Ovary (tissue), 3 donors: ENCODE data around the gene SOX3.

Source experiments
- EP300 ChIP-seq: sonication (generic); formaldehyde crosslinking; IDR thresholded peaks from one replicate; pipeline ENCODE4 v1.6.1; 2017; ENCODE audit warnings: antibody characterized with exemption
- POLR2A ChIP-seq: fragments of 450-650 bp; IDR thresholded peaks from one replicate; pipeline ENCODE4 v1.6.1; 2017; ENCODE audit warnings: antibody characterized with exemption, mild to moderate bottlenecking, moderate library complexity
- TF ChIP-seq, protein P1 (sequence below), 3 donors: fragments of 450-650 bp in 2 of 3; fragments of 200-600 bp in 1 of 3; IDR thresholded peaks; one replicate each; pipeline versions ENCODE4 v1.5.1 to v1.8.0; 2016 to 2022; ENCODE audit warnings: antibody characterized with exemption in 3 of 3, mild to moderate bottlenecking in 1 of 3
- donor health status: DM: no; HTN: no; CAD: no.

DNA sequence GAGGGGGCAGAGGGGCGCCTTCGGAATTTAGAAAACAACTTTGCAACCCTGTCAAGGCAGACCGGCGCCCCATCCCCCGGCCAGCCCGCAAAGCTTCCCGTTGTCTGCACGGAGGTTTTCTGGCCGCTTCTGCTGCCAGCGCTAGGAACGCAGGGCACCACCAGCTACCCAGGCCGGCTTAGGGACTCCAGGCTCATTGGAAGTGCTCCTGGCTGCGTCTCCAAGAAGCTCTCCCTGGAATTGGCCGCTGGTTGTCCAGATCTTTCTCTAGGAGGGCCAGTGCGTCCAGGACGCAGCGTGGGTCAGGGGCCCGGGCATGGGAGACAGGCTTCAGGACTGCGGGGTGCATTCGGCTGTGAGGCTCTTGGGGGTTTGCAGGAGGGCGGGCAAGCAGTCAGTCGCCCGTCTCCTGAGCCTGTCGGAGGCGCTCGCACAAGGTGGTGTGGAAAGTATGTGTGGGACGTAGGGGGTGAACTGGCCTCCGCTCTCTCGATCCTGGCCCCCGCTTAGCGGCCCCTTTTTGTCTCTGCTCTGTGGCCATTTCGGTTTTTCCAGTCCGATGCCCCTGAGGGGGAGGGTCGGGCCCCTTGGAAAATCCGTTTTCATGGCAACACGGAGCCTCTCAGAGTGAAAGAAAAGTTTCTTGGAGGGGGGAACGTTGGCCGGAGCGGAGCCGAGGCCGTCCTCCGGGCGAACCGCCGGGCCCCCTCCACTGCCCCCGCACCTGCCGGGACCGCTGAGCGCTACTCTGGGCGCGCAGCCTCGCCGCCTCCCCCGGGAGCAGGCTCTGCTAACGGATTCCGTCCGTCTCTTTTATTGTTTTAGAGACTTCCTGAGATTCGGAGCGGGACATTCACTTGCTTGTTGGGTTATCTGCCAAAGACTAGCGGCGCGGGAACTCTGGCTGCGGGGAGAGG is 810 bp upstream of the SOX3 start:
- TF ChIP-seq, protein P1, sequence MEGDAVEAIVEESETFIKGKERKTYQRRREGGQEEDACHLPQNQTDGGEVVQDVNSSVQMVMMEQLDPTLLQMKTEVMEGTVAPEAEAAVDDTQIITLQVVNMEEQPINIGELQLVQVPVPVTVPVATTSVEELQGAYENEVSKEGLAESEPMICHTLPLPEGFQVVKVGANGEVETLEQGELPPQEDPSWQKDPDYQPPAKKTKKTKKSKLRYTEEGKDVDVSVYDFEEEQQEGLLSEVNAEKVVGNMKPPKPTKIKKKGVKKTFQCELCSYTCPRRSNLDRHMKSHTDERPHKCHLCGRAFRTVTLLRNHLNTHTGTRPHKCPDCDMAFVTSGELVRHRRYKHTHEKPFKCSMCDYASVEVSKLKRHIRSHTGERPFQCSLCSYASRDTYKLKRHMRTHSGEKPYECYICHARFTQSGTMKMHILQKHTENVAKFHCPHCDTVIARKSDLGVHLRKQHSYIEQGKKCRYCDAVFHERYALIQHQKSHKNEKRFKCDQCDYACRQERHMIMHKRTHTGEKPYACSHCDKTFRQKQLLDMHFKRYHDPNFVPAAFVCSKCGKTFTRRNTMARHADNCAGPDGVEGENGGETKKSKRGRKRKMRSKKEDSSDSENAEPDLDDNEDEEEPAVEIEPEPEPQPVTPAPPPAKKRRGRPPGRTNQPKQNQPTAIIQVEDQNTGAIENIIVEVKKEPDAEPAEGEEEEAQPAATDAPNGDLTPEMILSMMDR (IDR thresholded peaks at IDR 0.05): no peak
- TF ChIP-seq POLR2A (no peak), EP300 (no peak)
